ENCODE data around the gene PYROXD2. TPM values are rescaled to one million over a fixed set of nuclear protein-coding genes. Genes with fewer than 3 reads are reported as not detected.

PYROXD2 gene
- total and polyA plus RNA-seq, 2 experiments from 2014 or later = 1.3 to 2.6 TPM

DNA sequence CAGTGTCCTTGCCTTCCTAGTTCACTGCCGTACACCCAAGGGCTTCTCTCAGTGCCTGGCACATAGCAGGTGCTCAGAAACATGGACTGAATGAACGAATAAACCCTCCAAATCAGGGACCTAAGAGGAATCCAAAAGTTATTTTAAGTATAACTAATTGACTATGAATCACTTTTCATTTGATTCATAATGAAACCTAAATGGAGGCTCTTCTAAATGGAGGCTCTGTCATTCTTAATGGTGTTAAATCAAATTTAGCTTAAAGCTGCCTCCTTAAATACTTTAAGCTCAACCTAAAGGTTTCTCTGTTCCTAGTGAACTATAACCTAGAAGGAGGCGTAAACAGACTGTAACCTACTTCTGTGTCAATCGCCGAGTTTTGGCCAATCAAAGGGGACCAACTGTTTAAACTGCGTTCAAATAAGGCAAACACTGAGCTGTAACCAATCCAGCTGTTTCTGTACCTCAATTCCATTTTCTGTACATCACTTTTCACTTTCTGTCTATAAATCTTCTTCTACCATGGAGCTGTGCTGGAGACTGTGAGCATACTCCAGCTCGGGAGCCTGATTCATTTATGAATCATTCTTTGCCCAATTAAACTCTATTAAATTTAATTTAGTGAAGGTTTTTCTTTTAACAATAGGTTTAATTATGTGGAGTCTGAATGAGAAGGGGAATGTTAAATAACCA, 11.0 kb downstream of the PYROXD2 start:
- Histone ChIP-seq H3K27me3 (ENCODE audit: insufficient read depth) (no peaks in the 10 kb centered on the region), H3K79me2 (replicated peaks; ENCODE audit: insufficient read depth) (no peaks in the 10 kb centered on the region), H3K4me3 (no peak overlapping the region), H3K4me2 (no peak overlapping the region), H4K20me1 (replicated peaks; ENCODE audit: insufficient read depth) (no peaks in the 10 kb centered on the region), H3K9me2 (ENCODE audit: insufficient read depth) (peaks cover 8% of the 10 kb centered on the region; the same call in 1 of the 2 replicates), H3K4me1 (ENCODE audit: insufficient read depth) (no peaks in the 10 kb centered on the region), H3K27ac (ENCODE audit: low read depth) (no peak overlapping the region), H3K36me3 (ENCODE audit: insufficient read depth) (no peaks in the 10 kb centered on the region), H2AFZ (no peak overlapping the region), H3F3A (replicated peaks; ENCODE audit: low read depth) (no peaks in the 10 kb centered on the region)
- H3K4me1 Mint-ChIP-seq = peaks cover 8% of the 10 kb centered on the region
- no peak for TF ChIP-seq POLR2AphosphoS5 (IDR thresholded peaks at IDR 0.05; ENCODE audit: low read depth)
- no peak for TF ChIP-seq EZH2 (IDR thresholded peaks at IDR 0.05; ENCODE audit: low read depth, unreplicated experiment)
- no peak for TF ChIP-seq ZNF331 (CRISPR knock-in tag; IDR thresholded peaks at IDR 0.05; ENCODE audit: low read depth)
- no peak for TF ChIP-seq CREB1 (CRISPR knock-in tag; IDR thresholded peaks at IDR 0.05; ENCODE audit: low read depth)
- TF ChIP-seq, protein P1, sequence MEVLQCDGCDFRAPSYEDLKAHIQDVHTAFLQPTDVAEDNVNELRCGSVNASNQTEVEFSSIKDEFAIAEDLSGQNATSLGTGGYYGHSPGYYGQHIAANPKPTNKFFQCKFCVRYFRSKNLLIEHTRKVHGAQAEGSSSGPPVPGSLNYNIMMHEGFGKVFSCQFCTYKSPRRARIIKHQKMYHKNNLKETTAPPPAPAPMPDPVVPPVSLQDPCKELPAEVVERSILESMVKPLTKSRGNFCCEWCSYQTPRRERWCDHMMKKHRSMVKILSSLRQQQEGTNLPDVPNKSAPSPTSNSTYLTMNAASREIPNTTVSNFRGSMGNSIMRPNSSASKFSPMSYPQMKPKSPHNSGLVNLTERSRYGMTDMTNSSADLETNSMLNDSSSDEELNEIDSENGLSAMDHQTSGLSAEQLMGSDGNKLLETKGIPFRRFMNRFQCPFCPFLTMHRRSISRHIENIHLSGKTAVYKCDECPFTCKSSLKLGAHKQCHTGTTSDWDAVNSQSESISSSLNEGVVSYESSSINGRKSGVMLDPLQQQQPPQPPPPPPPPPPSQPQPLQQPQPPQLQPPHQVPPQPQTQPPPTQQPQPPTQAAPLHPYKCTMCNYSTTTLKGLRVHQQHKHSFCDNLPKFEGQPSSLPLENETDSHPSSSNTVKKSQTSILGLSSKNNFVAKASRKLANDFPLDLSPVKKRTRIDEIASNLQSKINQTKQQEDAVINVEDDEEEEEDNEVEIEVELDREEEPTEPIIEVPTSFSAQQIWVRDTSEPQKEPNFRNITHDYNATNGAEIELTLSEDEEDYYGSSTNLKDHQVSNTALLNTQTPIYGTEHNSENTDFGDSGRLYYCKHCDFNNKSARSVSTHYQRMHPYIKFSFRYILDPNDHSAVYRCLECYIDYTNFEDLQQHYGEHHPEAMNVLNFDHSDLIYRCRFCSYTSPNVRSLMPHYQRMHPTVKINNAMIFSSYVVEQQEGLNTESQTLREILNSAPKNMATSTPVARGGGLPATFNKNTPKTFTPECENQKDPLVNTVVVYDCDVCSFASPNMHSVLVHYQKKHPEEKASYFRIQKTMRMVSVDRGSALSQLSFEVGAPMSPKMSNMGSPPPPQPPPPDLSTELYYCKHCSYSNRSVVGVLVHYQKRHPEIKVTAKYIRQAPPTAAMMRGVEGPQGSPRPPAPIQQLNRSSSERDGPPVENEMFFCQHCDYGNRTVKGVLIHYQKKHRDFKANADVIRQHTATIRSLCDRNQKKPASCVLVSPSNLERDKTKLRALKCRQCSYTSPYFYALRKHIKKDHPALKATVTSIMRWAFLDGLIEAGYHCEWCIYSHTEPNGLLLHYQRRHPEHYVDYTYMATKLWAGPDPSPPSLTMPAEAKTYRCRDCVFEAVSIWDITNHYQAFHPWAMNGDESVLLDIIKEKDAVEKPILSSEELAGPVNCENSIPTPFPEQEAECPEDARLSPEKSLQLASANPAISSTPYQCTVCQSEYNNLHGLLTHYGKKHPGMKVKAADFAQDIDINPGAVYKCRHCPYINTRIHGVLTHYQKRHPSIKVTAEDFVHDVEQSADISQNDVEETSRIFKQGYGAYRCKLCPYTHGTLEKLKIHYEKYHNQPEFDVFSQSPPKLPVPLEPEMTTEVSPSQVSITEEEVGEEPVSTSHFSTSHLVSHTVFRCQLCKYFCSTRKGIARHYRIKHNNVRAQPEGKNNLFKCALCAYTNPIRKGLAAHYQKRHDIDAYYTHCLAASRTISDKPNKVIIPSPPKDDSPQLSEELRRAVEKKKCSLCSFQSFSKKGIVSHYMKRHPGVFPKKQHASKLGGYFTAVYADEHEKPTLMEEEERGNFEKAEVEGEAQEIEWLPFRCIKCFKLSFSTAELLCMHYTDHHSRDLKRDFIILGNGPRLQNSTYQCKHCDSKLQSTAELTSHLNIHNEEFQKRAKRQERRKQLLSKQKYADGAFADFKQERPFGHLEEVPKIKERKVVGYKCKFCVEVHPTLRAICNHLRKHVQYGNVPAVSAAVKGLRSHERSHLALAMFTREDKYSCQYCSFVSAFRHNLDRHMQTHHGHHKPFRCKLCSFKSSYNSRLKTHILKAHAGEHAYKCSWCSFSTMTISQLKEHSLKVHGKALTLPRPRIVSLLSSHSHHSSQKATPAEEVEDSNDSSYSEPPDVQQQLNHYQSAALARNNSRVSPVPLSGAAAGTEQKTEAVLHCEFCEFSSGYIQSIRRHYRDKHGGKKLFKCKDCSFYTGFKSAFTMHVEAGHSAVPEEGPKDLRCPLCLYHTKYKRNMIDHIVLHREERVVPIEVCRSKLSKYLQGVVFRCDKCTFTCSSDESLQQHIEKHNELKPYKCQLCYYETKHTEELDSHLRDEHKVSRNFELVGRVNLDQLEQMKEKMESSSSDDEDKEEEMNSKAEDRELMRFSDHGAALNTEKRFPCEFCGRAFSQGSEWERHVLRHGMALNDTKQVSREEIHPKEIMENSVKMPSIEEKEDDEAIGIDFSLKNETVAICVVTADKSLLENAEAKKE (CRISPR knock-in tag; IDR thresholded peaks at IDR 0.05) = no peak
- TF ChIP-seq, protein P2, sequence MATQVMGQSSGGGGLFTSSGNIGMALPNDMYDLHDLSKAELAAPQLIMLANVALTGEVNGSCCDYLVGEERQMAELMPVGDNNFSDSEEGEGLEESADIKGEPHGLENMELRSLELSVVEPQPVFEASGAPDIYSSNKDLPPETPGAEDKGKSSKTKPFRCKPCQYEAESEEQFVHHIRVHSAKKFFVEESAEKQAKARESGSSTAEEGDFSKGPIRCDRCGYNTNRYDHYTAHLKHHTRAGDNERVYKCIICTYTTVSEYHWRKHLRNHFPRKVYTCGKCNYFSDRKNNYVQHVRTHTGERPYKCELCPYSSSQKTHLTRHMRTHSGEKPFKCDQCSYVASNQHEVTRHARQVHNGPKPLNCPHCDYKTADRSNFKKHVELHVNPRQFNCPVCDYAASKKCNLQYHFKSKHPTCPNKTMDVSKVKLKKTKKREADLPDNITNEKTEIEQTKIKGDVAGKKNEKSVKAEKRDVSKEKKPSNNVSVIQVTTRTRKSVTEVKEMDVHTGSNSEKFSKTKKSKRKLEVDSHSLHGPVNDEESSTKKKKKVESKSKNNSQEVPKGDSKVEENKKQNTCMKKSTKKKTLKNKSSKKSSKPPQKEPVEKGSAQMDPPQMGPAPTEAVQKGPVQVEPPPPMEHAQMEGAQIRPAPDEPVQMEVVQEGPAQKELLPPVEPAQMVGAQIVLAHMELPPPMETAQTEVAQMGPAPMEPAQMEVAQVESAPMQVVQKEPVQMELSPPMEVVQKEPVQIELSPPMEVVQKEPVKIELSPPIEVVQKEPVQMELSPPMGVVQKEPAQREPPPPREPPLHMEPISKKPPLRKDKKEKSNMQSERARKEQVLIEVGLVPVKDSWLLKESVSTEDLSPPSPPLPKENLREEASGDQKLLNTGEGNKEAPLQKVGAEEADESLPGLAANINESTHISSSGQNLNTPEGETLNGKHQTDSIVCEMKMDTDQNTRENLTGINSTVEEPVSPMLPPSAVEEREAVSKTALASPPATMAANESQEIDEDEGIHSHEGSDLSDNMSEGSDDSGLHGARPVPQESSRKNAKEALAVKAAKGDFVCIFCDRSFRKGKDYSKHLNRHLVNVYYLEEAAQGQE (IDR thresholded peaks at IDR 0.05; ENCODE audit: unreplicated experiment) = no peak
- no peak for TF ChIP-seq STAT1 (IDR thresholded peaks at IDR 0.05; ENCODE audit: unreplicated experiment)
- TF ChIP-seq ZNF114 (CRISPR knock-in tag; IDR thresholded peaks at IDR 0.05) = no peak
- no peak for TF ChIP-seq EZH2phosphoT487 (IDR thresholded peaks at IDR 0.05; ENCODE audit: unreplicated experiment)
- TF ChIP-seq, protein P3, sequence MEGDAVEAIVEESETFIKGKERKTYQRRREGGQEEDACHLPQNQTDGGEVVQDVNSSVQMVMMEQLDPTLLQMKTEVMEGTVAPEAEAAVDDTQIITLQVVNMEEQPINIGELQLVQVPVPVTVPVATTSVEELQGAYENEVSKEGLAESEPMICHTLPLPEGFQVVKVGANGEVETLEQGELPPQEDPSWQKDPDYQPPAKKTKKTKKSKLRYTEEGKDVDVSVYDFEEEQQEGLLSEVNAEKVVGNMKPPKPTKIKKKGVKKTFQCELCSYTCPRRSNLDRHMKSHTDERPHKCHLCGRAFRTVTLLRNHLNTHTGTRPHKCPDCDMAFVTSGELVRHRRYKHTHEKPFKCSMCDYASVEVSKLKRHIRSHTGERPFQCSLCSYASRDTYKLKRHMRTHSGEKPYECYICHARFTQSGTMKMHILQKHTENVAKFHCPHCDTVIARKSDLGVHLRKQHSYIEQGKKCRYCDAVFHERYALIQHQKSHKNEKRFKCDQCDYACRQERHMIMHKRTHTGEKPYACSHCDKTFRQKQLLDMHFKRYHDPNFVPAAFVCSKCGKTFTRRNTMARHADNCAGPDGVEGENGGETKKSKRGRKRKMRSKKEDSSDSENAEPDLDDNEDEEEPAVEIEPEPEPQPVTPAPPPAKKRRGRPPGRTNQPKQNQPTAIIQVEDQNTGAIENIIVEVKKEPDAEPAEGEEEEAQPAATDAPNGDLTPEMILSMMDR (conservative IDR thresholded peaks at IDR 0.05; ENCODE audit: low read depth in 2 of 2) = no peak
- TF ChIP-seq NANOG (IDR thresholded peaks at IDR 0.05; ENCODE audit: borderline replicate concordance) = no peak
- TF ChIP-seq, protein P4, sequence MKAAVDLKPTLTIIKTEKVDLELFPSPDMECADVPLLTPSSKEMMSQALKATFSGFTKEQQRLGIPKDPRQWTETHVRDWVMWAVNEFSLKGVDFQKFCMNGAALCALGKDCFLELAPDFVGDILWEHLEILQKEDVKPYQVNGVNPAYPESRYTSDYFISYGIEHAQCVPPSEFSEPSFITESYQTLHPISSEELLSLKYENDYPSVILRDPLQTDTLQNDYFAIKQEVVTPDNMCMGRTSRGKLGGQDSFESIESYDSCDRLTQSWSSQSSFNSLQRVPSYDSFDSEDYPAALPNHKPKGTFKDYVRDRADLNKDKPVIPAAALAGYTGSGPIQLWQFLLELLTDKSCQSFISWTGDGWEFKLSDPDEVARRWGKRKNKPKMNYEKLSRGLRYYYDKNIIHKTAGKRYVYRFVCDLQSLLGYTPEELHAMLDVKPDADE (IDR thresholded peaks at IDR 0.05) = no peak
- no peak for TF ChIP-seq JUNB (IDR thresholded peaks at IDR 0.05; ENCODE audit: unreplicated experiment)
- ATAC-seq = no peak
- H3K27me3 Mint-ChIP-seq (ENCODE audit: insufficient read depth, low read depth, poor library complexity) = peaks cover 4% of the 10 kb centered on the region
- no peaks in the 10 kb centered on the region; the same call in 2 of the 3 replicates for H3K36me3 Mint-ChIP-seq (ENCODE audit: low read depth)
- H3K27ac Mint-ChIP-seq = no peak overlapping the region
- H3K4me3 Mint-ChIP-seq = no peak overlapping the region
- no peak for DNase-seq (ENCODE audit: low spot score)
- no peaks in the 10 kb centered on the region for H3K9me3 Mint-ChIP-seq
